ENCODE results near the gene FANCC. TPM values are rescaled to one million over a fixed set of nuclear protein-coding genes. Genes with fewer than 3 reads are reported as not detected.

Gene FANCC
- total and polyA plus RNA-seq, 2 of the 4 experiments (the other 2 are of a cell fraction): 4.7 to 6.3 TPM

GRCh38 chr9:95177617-95178016 lies 139.9 kb downstream of the FANCC start:
- DNase-seq: no peak
- in situ Hi-C loops (cut with MboI; ENCODE audit: low sequenced_read_pairs): no loop called here
- no CpG with 5 or more reads among the region's 3 CpGs for WGBS, 2 experiments (ENCODE audit: extremely low coverage in 2 of 2, insufficient read length in 1 of 2)

More at GRCh38 chr9:95177617-95178016, 139.9 kb downstream of the FANCC start:
- no peaks in the 10 kb centered on the region for H3K9me3 ChIP-seq (ENCODE audit: control insufficient read depth, insufficient read depth, low read length)
- POLR2A ChIA-PET (ENCODE audit: unreplicated experiment): interaction anchor here (0.6 kb wide), 1 partner anchor 296 kb away, joined by 4 read pairs; no protein-coding TSS in a partner anchor
- no peaks in the 10 kb centered on the region for H3K4me1 ChIP-seq (ENCODE audit: control insufficient read depth, insufficient read depth, low read length)
- no peak overlapping the region for H3K14ac ChIP-seq (replicated peaks; ENCODE audit: low read depth, low read length)
- no peak overlapping the region for H2BK120ac ChIP-seq (ENCODE audit: low read depth, low read length)
- H4K8ac ChIP-seq (ENCODE audit: low read depth in 2 of 2, low read length in 2 of 2): no peak overlapping the region
- H4K91ac ChIP-seq (ENCODE audit: insufficient read depth, low read depth, low read length): no peak overlapping the region
- H3K27me3 ChIP-seq (ENCODE audit: control insufficient read depth, insufficient read depth, low read length): no peaks in the 10 kb centered on the region
- CTCF ChIA-PET: interaction anchor here (0.6 kb wide), 2 partner anchors 235 to 288 kb away, joined by 4 to 5 read pairs; no protein-coding TSS in a partner anchor
- H3K4me3 ChIP-seq (ENCODE audit: insufficient read depth, low read depth, low read length): no peak overlapping the region
- H3K36me3 ChIP-seq (ENCODE audit: control insufficient read depth, insufficient read depth, low read length): no peaks in the 10 kb centered on the region
- no peak overlapping the region for H3K56ac ChIP-seq (ENCODE audit: extremely low read depth, insufficient read depth, low read length)
- dilution Hi-C loops (cut with HindIII; ENCODE audit: low sequenced_read_pairs, unreplicated experiment): no loop called here
- no peak overlapping the region for H2AK9ac ChIP-seq (replicated peaks; ENCODE audit: low read depth, low read length, poor library complexity)
- H2BK15ac ChIP-seq (ENCODE audit: low read depth, low read length): no peak overlapping the region
- TF ChIP-seq CTCF (conservative IDR thresholded peaks at IDR 0.05; ENCODE audit: low read depth, low read length): no peak
- no peak for TF ChIP-seq MAZ (IDR thresholded peaks at IDR 0.05; ENCODE audit: borderline replicate concordance, low read depth, low read length)
- no peak for TF ChIP-seq CHD1 (IDR thresholded peaks at IDR 0.05; ENCODE audit: low read depth, low read length)
- TF ChIP-seq CEBPB (IDR thresholded peaks at IDR 0.05; ENCODE audit: low read depth, low read length): no peak
- no peak for TF ChIP-seq USF2 (IDR thresholded peaks at IDR 0.05; ENCODE audit: low read depth, low read length)
- TF ChIP-seq SMC3 (IDR thresholded peaks at IDR 0.05; ENCODE audit: low read depth, low read length): no peak
- no peak for TF ChIP-seq RAD21 (IDR thresholded peaks at IDR 0.05; ENCODE audit: low read length)
- TF ChIP-seq RCOR1 (IDR thresholded peaks at IDR 0.05; ENCODE audit: insufficient replicate concordance, low read length): no peak
- no peak for TF ChIP-seq BHLHE40 (IDR thresholded peaks at IDR 0.05; ENCODE audit: low read depth, low read length)
- TF ChIP-seq ELK1 (IDR thresholded peaks at IDR 0.05; ENCODE audit: borderline replicate concordance, low read depth, low read length): no peak
- no peak for TF ChIP-seq MXI1 (IDR thresholded peaks at IDR 0.05; ENCODE audit: borderline replicate concordance, low read depth, low read length)
- TF ChIP-seq RFX5 (IDR thresholded peaks at IDR 0.05; ENCODE audit: low read depth, low read length): no peak
- no peak for TF ChIP-seq NFE2L2 (IDR thresholded peaks at IDR 0.05; ENCODE audit: low read depth, low read length)
- TF ChIP-seq FOS (IDR thresholded peaks at IDR 0.05; ENCODE audit: low read depth, low read length): no peak
- no peak for TF ChIP-seq MAFK (IDR thresholded peaks at IDR 0.05; ENCODE audit: low read depth, low read length)
- TF ChIP-seq POLR2A (IDR thresholded peaks at IDR 0.05; ENCODE audit: low read depth, low read length): no peak
- no peaks in the 10 kb centered on the region for H4K20me1 ChIP-seq (ENCODE audit: insufficient read depth, low read length)
- no peak overlapping the region for H2BK5ac ChIP-seq (ENCODE audit: low read depth, low read length, poor library complexity, severe bottlenecking)
- no peak overlapping the region for H3K9ac ChIP-seq (ENCODE audit: low read depth, low read length)
- H2AFZ ChIP-seq (replicated peaks; ENCODE audit: low read length, poor library complexity): no peak overlapping the region
- H3K9me1 ChIP-seq (ENCODE audit: insufficient read depth, low read length): peaks cover 3% of the 10 kb centered on the region; the same call in 1 of the 2 replicates
- intact Hi-C loops (cut with micrococcal nuclease): no loop called here
- H2BK20ac ChIP-seq (ENCODE audit: low read depth, low read length): no peak overlapping the region
- no peak overlapping the region for H3K4me2 ChIP-seq (ENCODE audit: low read depth, low read length)
- no peak for ATAC-seq (ENCODE audit: low read depth)
- no peak overlapping the region for H3K4ac ChIP-seq (ENCODE audit: low read depth, low read length)
- H2AK5ac ChIP-seq (ENCODE audit: low read depth, low read length): no peak overlapping the region
- no peak overlapping the region for H3K18ac ChIP-seq (ENCODE audit: low read depth, low read length)
- no peak overlapping the region for H3K27ac ChIP-seq (ENCODE audit: insufficient read depth, low read length)
- no peaks in the 10 kb centered on the region; a peak in 1 of 4 replicates for H3K79me1 ChIP-seq (ENCODE audit: low read depth in 1 of 2, low read length in 2 of 2)
- H3K23ac ChIP-seq (ENCODE audit: low read depth, low read length): no peak overlapping the region
- no TSS peak for BruUV-seq (replicated peaks)
- no peak overlapping the region for H4K5ac ChIP-seq (ENCODE audit: low read depth, low read length)

All from IMR-90 (cell line).